GM12878 (cell line): ENCODE measurements around the gene KREMEN2. TPM values are rescaled to one million over a fixed set of nuclear protein-coding genes. Genes with fewer than 3 reads are reported as not detected.

Source experiments
- ATAC-seq: fragments of 200-7000 bp; cut with Tn5 transposase; 3 replicates; pipeline ENCODE4 v1.9.1; 2020; ENCODE audit warnings: mild to moderate bottlenecking, moderate library complexity
- BruUV-seq: library from RNA; stranded (reverse); fragments of 400-500 nt; replicated peaks from 2 replicates; lab custom pipeline; 2021; lab: Mats Ljungman, UMichigan
- CTCF ChIA-PET: fragments of 300-600 bp; sonication (Branson Sonifier 250); formaldehyde crosslinking; extraction: SDS; loops from one replicate; lab custom pipeline; 2021; ENCODE audit warnings: inconsistent platforms; lab: Yijun Ruan, JAX
- POLR2A ChIA-PET: fragments of 350-600 bp; formaldehyde crosslinking; extraction: SDS; loops from one replicate; lab custom pipeline; 2021; ENCODE audit warnings: inconsistent platforms; lab: Charles Lee
- RAD21 ChIA-PET: fragments of 300-600 bp; sonication (Branson Sonifier 250); formaldehyde crosslinking; loops from one replicate; lab custom pipeline; 2023; ENCODE audit warnings: antibody characterized with exemption; ENCODE audit not compliant: unreplicated experiment; lab: Charles Lee
- SMC1A ChIA-PET: fragments of 300-600 bp; sonication (Branson Sonifier 250); formaldehyde crosslinking; loops from one replicate; lab custom pipeline; 2023; ENCODE audit not compliant: unreplicated experiment, uncharacterized antibody; lab: Charles Lee
- DNase-seq: peaks from one replicate; pipeline ENCODE4 v3.0.0-alpha.2; 2011; ENCODE audit warnings: low read depth, low spot score
- FAIRE-seq: peaks from 3 replicates; lab custom pipeline; 2011; peaks lifted over from hg19 to GRCh38; lab: Jason Lieb, UNC
- H2AFZ ChIP-seq: 2 replicates; pipeline ENCODE4 v1.6.0; 2011; ENCODE audit warnings: low read depth, low read length, control low read depth; ENCODE audit not compliant: control insufficient read depth
- H3K27ac ChIP-seq: 2 replicates; pipeline ENCODE4 v1.5.1; 2011; ENCODE audit warnings: control low read depth; ENCODE audit not compliant: control insufficient read depth, insufficient read depth
- H3K27me3 ChIP-seq, 2 experiments: replicated peaks in 1 of 2; 2 replicates each; pipeline versions ENCODE4 v1.6.0 to v1.6.1; 2011; ENCODE audit warnings: low read length in 1 of 2; ENCODE audit not compliant: control insufficient read depth in 2 of 2, insufficient read depth in 2 of 2
- H3K36me3 ChIP-seq, 2 experiments: 2 replicates each; pipeline ENCODE4 v1.5.1; 2011; ENCODE audit warnings: low read length in 1 of 2; ENCODE audit not compliant: control insufficient read depth in 2 of 2, insufficient read depth in 2 of 2
- H3K4me1 ChIP-seq: 2 replicates; pipeline ENCODE4 v1.6.1; 2011; ENCODE audit warnings: mild to moderate bottlenecking, low read length, moderate library complexity, mixed read lengths; ENCODE audit not compliant: control insufficient read depth, insufficient read depth
- H3K4me2 ChIP-seq: 2 replicates; pipeline ENCODE4 v1.6.0; 2011; ENCODE audit warnings: control low read depth; ENCODE audit not compliant: control insufficient read depth, insufficient read depth
- H3K4me3 ChIP-seq: fragments of 200-600 bp; sonication (generic); 2 replicates; pipeline ENCODE4 v1.5.1; 2016
- H3K79me2 ChIP-seq: 2 replicates; pipeline ENCODE4 v1.6.0; 2011; ENCODE audit warnings: low read length; ENCODE audit not compliant: control insufficient read depth, insufficient read depth
- H3K9ac ChIP-seq: 2 replicates; pipeline ENCODE4 v1.8.0; 2011; ENCODE audit warnings: low read length, control low read depth, mixed read lengths; ENCODE audit not compliant: control insufficient read depth, insufficient read depth
- H3K9me3 ChIP-seq: replicated peaks from 3 replicates; pipeline ENCODE4 v1.5.1; 2011; ENCODE audit warnings: mild to moderate bottlenecking, low read length; ENCODE audit not compliant: control insufficient read depth, insufficient read depth
- H4K20me1 ChIP-seq: 2 replicates; pipeline ENCODE4 v1.6.0; 2011; ENCODE audit not compliant: control insufficient read depth, insufficient read depth
- CEBPB ChIP-seq, 2 experiments: fragments of 150-350 bp in 1 of 2; IDR thresholded peaks; 2 replicates each; pipeline ENCODE4 v1.6.1; 2012 to 2014; ENCODE audit warnings: low read depth in 2 of 2, low read length in 2 of 2, borderline replicate concordance in 1 of 2, inconsistent platforms in 1 of 2
- SMC3 ChIP-seq: IDR thresholded peaks from 2 replicates; pipeline ENCODE4 v1.6.1; 2011; ENCODE audit warnings: low read length, improper control_type of control experiment, borderline replicate concordance
- WGBS: methylation state at CpG from one replicate; pipeline ENCODE4 v1.1.6; 2016; ENCODE audit warnings: low lambda C conversion rate; ENCODE audit not compliant: insufficient replicate concordance, insufficient coverage; ENCODE audit errors: missing lambda C conversion rate; 5-methylcytosine and 5-hydroxymethylcytosine counted together
- in situ Hi-C: fragments of 300-500 bp; cut with MboI; formaldehyde crosslinking; loops from 9 replicates; pipeline ENCODE4 v1.14.3; 2018; ENCODE audit warnings: mixed read lengths
- intact Hi-C: fragments of 100-400 bp; cut with micrococcal nuclease; formaldehyde crosslinking; loops from one replicate; pipeline ENCODE4 v1.14.2; 2022; ENCODE audit not compliant: unreplicated experiment
- polyA plus RNA-seq, 11 experiments: library from polyadenylated mRNA; depleted of rRNA in 4 of 11; unstranded in 6 of 11; stranded (reverse) in 5 of 11; fragments of >200 nt; fragmentation: Nextera tagmentation in 4 of 11; fragmentation: Illumina TruSeq in 1 of 11; extraction: Ambion mirVana in 4 of 11; extraction: Trizol in 1 of 11; gene quantifications; 1 replicate in 1 of 11; 2 replicates in 10 of 11; pipeline versions ENCODE4 v1.2.1 to v1.2.3, GENCODE V29; 2011 to 2016; ENCODE audit warnings: inconsistent platforms in 2 of 11, missing spikeins in 2 of 11, low read depth in 1 of 11
- total RNA-seq, 4 experiments: library from RNA; depleted of rRNA in 3 of 4; stranded (reverse); fragments of >200 nt in 3 of 4; fragmentation: Illumina TruSeq in 1 of 4; extraction: Trizol in 1 of 4; gene quantifications; 2 replicates each; pipeline versions ENCODE4 v1.2.1 to v1.2.3, GENCODE V29; 2013 to 2021
- TF ChIP-seq, protein P1 (sequence below), 3 experiments: IDR thresholded peaks in 2 of 3; conservative IDR thresholded peaks in 1 of 3; 2 replicates each; pipeline ENCODE4 v1.5.1; 2011; ENCODE audit warnings: low read depth in 3 of 3, low read length in 3 of 3, mild to moderate bottlenecking in 3 of 3, control low read depth in 2 of 3, moderate library complexity in 2 of 3, inconsistent platforms in 1 of 3, mixed read lengths in 1 of 3; ENCODE audit not compliant: control insufficient read depth in 2 of 3, insufficient read depth in 1 of 3; ENCODE audit errors: extremely low read depth in 1 of 3
- TF ChIP-seq, protein P2 (sequence below): fragments of 450-650 bp; formaldehyde crosslinking; IDR thresholded peaks from 2 replicates; pipeline ENCODE4 v1.4.0; 2022; ENCODE audit warnings: mild to moderate bottlenecking, moderate library complexity

The KREMEN2 gene
- total and polyA plus RNA-seq, 10 of the 15 experiments (the other 5 are each of a cell fraction or from before 2014, with no cell fraction given) = 0.06 to 3.7 (median 0.83) TPM; not detected in 2

GRCh38 chr16:2986623-2987188 is 22.6 kb downstream of the KREMEN2 start (continued):
- TF ChIP-seq CEBPB (IDR thresholded peaks at IDR 0.05; ENCODE audit: borderline replicate concordance in 1 of 2, low read depth in 2 of 2, low read length in 2 of 2) (no peak), SMC3 (no peak)
- TF ChIP-seq, protein P1, sequence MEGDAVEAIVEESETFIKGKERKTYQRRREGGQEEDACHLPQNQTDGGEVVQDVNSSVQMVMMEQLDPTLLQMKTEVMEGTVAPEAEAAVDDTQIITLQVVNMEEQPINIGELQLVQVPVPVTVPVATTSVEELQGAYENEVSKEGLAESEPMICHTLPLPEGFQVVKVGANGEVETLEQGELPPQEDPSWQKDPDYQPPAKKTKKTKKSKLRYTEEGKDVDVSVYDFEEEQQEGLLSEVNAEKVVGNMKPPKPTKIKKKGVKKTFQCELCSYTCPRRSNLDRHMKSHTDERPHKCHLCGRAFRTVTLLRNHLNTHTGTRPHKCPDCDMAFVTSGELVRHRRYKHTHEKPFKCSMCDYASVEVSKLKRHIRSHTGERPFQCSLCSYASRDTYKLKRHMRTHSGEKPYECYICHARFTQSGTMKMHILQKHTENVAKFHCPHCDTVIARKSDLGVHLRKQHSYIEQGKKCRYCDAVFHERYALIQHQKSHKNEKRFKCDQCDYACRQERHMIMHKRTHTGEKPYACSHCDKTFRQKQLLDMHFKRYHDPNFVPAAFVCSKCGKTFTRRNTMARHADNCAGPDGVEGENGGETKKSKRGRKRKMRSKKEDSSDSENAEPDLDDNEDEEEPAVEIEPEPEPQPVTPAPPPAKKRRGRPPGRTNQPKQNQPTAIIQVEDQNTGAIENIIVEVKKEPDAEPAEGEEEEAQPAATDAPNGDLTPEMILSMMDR (IDR thresholded peaks at IDR 0.05 in 2 of 3, conservative IDR thresholded peaks at IDR 0.05 in 1 of 3; ENCODE audit: control insufficient read depth in 2 of 3, extremely low read depth in 1 of 3, insufficient read depth in 1 of 3, low read depth in 3 of 3, low read length in 3 of 3) = no peak

- no peak overlapping the region for H3K4me3 ChIP-seq
- POLR2A ChIA-PET = no interaction called here
- intact Hi-C loops = no loop called here
Observed at GRCh38 chr16:2987286-2987685, 23.2 kb downstream of the KREMEN2 start.

More at GRCh38 chr16:2987286-2987685, 23.2 kb downstream of the KREMEN2 start:
- no peak overlapping the region for H3K4me2 ChIP-seq
- no peaks in the 10 kb centered on the region for H3K9me3 ChIP-seq
- ChIA-PET SMC1A (no interaction called here), RAD21 (no interaction called here), CTCF (no interaction called here)
- no peak overlapping the region for H2AFZ ChIP-seq
- no peak for ATAC-seq
- no peaks in the 10 kb centered on the region for H3K4me1 ChIP-seq
- BruUV-seq = no TSS peak
- no peak for DNase-seq
- H3K27me3 ChIP-seq = peaks cover 2 to 4% of the 10 kb centered on the region in 2 experiments; a peak in 1 of 4 replicates
- TF ChIP-seq, protein P2, sequence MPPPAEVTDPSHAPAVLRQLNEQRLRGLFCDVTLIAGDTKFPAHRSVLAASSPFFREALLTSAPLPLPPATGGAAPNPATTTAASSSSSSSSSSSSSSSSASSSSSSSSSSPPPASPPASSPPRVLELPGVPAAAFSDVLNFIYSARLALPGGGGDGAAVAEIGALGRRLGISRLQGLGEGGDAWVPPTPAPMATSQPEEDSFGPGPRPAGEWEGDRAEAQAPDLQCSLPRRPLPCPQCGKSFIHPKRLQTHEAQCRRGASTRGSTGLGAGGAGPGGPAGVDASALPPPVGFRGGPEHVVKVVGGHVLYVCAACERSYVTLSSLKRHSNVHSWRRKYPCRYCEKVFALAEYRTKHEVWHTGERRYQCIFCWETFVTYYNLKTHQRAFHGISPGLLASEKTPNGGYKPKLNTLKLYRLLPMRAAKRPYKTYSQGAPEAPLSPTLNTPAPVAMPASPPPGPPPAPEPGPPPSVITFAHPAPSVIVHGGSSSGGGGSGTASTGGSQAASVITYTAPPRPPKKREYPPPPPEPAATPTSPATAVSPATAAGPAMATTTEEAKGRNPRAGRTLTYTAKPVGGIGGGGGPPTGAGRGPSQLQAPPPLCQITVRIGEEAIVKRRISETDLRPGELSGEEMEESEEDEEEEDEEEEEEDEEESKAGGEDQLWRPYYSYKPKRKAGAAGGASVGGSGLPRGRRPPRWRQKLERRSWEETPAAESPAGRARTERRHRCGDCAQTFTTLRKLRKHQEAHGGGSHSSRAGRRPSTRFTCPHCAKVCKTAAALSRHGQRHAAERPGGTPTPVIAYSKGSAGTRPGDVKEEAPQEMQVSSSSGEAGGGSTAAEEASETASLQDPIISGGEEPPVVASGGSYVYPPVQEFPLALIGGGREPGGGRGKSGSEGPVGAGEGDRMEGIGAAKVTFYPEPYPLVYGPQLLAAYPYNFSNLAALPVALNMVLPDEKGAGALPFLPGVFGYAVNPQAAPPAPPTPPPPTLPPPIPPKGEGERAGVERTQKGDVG (CRISPR knock-in tag) = no peak
- H3K9ac ChIP-seq = no peak overlapping the region
- no peak overlapping the region for H3K27ac ChIP-seq
- H4K20me1 ChIP-seq = no peaks in the 10 kb centered on the region
- in situ Hi-C loops = no loop called here
- H3K36me3 ChIP-seq = no peaks in the 10 kb centered on the region
- no peak for FAIRE-seq
- no peaks in the 10 kb centered on the region for H3K79me2 ChIP-seq
- 33% methylated on average over 9 of the region's 9 CpGs for WGBS
